NCI-H2107 treated with DMSO at 0.1 percent for 48 hours (cell line): ENCODE measurements around the gene SELENOH.
A peak's percentile ranks its signal among the peaks of the same experiment; 100 is the strongest.

Source experiments
- DNase-seq: peaks from one replicate; lab custom pipeline; 2025; ENCODE audit not compliant: unreplicated experiment; lab: John Stamatoyannopoulos, UW

Gene SELENOH

GRCh38 chr11:57745206-57745605, 3.9 kb downstream of the SELENOH start:
- DNase-seq: no peak

- no peak for DNase-seq
Observed at GRCh38 chr11:57746920-57747319, 5.6 kb downstream of the SELENOH start.

- no peak for DNase-seq
Observed at GRCh38 chr11:57751176-57751575, 9.9 kb downstream of the SELENOH start.

- DNase-seq: no peak
Observed at GRCh38 chr11:57751676-57752253, 10.5 kb downstream of the SELENOH start, which contains the start of gene BTBD18. BTBD18 (minus strand) TSS chr11:57751819; CDS start chr11:57751188, 631 bp downstream.

DNA sequence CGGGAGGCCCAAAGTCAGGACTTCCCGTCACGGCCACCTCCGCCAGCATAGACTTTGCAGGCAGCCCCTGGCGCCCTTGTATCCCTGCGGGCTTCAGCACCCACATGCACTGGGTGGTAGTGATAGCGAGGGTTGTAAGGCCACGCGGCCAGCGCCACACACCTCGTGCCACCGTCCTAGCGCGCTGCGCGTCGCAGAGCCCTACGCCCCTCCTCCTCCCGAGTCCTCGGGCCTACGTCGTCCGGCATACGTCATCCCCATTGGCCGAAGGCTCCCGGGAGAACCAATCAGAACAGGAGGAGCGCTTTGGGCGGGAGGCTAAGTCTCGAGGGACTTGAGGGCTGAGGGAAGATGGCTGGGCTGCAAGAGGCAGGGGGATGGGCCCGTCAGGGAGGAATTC, 11.7 kb downstream of the SELENOH start:
- DNase-seq: no peak

- no peak for DNase-seq
Observed at GRCh38 chr11:57758174-57758573, 16.9 kb downstream of the SELENOH start.

DNA sequence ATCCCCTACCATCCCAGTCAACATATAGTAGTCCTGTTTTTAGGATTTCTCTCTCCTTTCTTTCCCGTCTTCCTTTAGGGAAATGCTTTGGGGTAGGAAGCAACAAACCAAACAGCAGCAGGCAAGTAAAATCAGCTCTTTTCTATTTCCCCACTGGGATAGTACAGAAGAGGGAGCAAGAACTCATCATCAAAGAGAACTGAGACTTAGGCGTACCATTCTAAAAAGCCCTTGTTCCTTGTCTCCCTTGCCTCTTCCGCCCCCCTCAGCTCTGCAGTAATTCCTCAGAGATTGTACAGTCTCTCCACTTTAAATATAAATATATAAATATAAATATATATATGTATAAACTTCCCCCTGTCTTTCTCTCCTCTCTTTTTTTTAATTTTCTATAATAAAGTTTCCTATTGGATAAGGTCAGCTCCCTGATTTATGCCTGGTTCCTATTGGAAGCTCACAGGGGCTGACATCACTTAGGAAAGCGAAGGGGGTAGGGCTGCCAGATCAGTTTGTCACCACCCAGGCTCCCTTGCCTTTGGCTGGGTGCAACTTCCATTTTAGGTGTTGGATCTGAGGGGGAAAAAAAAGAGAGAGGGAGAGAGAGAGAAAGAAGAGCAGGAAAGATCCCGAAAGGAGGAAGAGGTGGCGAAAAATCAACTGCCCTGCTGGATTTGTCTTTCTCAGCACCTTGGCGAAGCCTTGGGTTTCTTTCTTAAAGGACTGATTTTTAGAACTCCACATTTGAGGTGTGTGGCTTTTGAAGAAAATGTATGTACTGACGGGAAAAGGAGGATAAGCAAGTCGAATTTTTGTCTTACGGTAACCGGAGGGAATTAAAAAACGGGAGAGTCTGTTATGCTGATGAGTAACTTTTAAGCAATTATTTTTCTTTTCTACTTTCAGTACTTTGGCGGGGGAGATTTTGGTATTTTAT, 20.3 kb downstream of the SELENOH start, which contains the start of gene CTNND1:
Gene CTNND1, plus strand, starts transcription at position 502 of the 934 bp plus-strand sequence. CDS start 29,677 bp downstream, outside the sequence.
- peak; percentile 95 for DNase-seq

GRCh38 chr11:57762235-57762861, 21.1 kb downstream of the SELENOH start:
- DNase-seq: peak; percentile 30

GRCh38 chr11:57763568-57763967, 22.3 kb downstream of the SELENOH start:
- no peak for DNase-seq

- no peak for DNase-seq
Observed at GRCh38 chr11:57764021-57764420, 22.7 kb downstream of the SELENOH start.

DNA sequence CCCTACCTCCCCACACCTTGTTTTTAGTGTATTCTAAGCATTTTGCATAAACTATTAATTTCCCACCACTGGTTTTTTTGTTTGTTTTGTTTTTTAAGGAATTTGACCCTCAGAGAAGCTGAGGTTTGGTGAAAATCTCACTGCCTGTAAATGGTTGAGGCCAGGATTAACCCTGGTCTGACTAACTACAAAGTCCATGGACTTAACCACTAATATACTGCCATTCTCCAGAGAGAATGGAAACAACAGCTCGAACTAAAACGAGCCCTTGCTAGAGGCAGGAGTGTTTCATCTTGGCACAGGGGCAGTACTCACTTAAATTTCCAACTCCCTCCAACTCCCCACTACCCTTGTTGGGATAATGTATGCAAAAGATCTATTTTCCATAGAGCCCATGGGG, 23.3 kb downstream of the SELENOH start:
- no peak for DNase-seq

GRCh38 chr11:57764972-57765371, 23.7 kb downstream of the SELENOH start:
- no peak for DNase-seq

DNA sequence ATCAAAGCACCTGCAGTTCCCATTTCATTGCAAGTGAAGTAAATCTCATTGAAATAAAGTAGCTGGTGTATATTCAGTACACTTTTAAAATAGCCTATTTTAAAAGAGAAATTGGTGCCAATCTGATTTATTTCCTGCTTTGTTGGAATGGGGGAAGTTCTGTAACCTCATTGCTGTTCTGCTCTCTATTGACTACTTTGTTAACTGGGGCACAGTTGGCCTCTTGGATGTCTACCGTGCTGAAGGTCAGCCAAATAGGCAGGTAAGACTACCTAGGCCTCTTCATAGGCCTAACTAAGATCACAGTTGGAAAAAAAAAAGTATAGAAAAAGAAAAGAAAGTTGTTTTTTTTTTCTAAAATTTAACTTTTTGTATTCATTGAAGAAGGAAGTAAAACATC, 29.5 kb downstream of the SELENOH start:
- no peak for DNase-seq

DNA sequence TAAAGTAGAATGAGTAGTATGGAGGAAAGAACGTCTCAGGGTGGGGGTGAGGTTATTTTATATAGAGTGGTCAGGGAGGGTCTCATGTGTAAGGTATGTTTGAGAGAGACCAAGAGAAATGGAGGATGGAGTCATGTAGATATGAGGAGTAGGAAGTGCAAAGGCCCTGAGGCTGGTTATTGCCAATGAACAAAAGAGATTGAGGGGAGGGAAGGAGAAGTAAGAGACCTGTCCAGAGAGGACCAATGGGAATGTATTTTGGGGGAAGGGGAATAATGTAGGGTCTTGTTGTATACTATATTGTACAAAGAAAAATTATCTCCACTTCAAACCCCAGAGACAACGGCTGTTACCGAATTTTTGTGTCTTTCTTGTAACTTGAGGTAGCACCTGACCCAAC, 30.1 kb downstream of the SELENOH start:
- DNase-seq: no peak

GRCh38 chr11:57772562-57772961, 31.3 kb downstream of the SELENOH start:
- DNase-seq: no peak

DNA sequence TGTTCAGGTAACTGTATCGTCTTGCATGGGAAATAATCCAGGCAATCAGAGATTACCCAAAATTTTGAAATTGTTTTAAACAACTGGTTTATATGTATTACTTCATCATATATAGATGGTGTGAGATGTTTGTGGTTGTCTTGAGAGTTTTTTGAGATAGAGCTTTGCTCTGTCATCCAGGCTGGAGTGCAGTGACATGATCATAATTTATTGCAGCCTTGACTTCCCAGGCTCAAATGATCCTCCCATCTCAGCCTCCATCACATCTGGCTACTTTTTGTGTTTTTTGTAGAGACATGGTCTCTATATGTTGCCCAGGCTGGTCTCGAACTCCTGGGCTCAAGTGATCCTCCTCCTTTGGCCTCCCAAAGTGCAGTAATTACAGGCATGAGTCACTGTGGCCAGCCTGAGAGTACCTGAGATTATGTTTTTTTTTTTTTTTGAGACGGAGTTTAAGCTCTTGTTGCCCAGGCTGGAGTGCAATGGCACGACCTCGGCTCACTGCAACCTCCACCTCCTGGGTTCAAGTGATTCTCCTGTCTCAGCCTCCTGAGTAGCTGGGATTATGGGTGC, 31.8 kb downstream of the SELENOH start:
- DNase-seq: no peak

DNA sequence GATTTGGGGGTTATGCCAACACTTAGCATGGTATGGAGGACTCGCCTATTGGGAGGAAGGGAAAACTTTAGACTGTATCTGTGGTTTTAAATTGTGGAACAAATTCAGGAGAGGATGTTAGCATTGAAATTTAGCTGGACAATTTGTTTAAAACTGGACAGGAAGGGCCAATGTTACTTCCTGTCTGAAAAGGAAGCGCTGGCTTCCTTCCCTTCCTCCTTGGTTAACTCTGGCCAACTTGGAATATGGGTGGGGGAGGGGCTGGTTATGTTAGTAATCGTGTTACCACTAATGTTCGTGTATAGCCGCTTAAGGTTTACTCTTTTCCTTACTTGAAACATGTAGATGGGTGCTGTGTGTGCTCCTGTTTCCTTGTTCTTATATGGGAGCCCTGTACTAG, 34.2 kb downstream of the SELENOH start:
- no peak for DNase-seq

GRCh38 chr11:57776031-57776521, 34.8 kb downstream of the SELENOH start:
- DNase-seq: no peak

DNA sequence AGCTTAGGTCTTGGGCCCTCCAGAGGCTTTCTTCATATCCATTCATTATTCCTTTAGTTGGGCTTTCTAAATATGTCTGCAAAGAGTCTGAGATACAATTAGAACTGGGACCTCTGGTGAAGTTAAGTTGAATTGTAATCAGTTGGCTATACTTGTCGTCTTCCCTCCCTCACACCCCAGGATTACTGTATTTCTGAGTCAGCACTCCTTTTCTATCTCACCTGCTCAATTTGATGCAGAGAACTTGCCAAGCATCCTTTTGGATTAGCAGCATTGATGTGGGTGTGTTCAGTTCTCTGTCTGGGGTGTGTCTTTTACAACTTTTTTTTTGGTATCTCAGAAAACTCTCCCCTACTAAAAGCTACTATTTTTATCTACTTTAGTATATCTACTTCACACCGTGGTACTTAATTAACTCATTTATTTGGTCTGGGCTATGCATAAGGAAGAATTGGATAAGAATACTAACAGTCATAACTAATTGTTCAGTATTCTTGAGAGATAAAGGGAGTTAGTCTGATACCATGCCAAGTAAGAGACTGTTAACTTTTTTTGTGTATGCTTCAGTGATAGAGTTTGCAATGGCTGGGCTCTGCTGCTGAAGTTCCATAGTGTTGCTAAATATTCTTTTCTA, 35.4 kb downstream of the SELENOH start:
- DNase-seq: no peak

DNA sequence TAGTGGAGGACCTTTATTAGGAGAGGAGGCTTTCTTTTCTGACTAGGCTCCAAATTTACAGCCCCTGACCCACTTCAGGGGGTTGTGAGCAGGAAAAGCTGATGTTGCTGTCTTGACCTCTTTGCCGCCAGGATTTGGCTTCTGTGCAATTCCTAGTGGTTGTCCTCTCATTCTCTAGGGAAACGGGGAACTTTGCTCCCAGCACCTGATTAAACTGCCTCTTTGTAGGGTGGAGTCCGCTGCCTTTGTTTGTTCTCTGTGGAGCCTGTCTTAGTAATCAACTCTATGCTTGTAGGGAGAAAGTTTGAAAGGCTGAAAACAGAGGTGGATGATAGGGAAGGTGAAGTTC, 36.7 kb downstream of the SELENOH start:
- DNase-seq: no peak
